SIG-M5 (cell line): ENCODE data around the gene B3GALT5.
"Not testable (repeated sequence)": the region's sequence is repeated elsewhere in the genome, so short reads cannot be mapped to it uniquely, and the experiment has no call there.

Experiments
- DNase-seq: peaks from one replicate; lab custom pipeline; 2025; lab: John Stamatoyannopoulos, UW

The B3GALT5 gene

DNA sequence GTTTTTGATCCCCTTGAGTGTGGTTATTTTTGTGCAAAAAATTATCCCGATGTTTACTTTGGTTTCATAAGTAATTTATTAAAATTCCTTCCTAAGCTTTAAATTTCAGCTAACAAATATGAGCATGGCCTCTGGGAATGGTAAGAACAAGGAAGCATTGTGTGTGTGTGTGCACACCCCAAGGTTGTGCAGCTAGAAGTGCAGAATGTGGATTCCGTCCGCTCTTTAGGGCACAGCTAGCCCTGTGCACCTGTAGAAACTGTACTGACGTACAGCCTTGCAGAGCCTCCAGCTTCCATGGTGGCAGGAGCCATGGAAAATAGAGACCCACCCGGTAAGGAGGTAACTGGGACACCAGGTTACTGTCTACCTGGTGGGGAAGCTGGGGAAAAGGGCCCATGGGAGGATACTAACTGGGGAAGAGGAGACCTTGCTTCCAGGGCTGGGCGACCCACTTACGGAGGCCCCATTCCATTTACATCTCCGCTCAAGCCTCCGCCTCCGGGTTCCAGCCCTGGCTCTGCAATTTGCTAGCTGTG lies 54.7 kb downstream of the B3GALT5 start:
- no peak for DNase-seq

DNA sequence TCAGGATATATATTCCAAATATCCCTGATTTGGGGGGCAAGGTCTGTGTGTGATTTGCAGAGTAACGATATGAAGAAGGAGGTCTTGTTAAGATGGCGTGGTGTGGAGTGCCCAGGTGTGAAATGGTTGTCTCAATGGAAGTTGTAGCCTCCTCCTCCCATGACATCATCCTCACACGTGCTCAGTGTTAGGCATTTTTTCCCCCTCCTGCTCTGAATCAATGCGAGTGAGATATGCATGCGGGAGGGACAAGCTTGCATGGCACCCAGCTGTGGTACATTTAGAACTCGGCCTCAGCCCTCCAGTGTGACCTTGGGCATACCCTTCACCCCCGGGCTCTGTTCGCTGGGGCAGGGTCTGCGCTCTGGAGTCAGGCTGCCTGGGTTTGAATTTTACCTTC lies 55.6 kb downstream of the B3GALT5 start:
- no peak for DNase-seq

DNA sequence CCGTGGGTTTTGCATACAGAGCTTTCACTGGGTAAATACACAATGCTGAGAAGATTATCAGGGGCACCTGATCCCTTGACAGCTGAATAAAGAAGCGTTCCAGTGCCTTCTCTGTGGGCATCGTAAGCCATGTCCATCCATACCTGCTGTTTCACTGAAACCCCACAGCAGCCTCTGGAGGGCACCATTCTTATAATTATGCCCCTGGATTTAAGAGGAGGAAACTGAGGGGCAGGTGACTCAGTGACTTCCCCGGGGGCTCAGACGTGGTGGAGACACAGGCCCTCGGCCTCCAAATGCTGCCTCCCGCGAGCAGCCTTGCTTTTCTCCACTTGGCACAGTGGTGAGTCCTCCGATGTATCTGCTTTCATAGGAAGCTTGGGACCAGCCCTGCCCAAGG lies 56.7 kb downstream of the B3GALT5 start:
- no peak for DNase-seq

DNA sequence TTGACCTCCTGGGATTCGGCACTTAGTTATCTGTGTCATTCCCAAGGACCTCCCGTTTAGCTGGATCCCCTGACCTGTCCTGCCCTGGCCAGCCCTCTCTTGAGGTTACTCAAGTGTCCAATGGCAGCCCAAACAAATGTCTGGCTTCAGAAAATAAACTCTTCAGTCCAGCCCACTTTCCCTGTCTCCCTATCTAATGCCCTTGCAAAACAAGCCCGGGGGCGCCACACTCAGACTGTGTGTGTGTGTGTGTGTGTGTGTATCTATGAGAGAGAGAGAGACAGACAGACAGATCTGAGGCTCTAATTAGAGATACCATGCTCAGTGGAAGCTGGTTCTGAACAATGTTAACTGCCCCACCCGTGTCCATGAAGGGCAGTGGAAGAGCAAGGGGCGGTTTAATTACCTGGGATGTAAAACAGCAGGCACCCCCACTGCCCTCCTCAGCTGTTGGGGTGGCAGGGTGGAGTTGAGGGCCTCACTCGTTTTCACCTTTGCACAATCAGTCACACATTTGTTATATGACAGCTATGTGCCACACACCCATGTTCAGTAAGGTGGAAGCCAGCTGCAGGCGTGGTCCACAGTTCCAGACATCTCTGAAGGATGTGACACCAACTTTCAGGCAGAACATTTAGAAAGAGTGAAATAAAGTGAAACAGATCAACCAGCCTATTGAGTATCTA lies 57.4 kb downstream of the B3GALT5 start:
- DNase-seq = no peak

DNA sequence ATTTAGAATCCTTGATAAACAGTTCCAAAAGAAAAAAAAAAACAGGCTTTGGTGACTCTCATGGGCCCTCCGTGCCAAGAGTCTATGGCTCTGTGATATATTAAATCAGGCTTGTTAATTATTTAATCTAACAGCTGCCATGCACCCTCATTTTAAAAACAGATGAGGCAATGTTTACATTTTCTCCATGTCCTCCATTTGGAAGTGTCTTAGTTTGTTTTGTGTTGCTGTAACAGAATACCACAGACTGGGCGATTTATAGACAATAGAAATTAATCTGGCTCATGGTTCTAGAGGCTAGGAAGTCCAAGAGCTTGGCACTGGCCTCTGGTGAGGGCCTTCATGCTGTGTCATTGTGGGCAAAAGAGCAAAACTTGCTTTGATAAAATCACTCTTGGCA lies 58.0 kb downstream of the B3GALT5 start:
- no peak for DNase-seq

DNA sequence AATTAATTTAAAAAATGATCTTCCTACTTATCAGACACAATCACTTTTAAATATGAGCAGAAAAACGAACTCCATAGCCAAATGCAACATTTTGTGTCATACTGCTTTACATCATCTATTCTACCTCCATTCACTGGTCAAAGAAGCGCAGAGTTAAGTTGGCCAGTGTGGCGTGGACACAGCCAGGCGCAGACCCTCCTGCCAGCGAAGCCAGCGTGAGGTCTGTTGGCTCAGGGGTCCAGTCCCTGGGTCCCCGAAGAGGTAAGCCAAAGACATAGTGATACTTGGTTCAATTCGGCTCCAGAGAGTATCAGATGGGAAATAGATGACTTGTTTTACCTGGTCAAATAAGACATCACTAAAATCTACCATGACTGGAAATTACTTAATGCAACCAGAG lies 59.2 kb downstream of the B3GALT5 start:
- DNase-seq = no peak

DNA sequence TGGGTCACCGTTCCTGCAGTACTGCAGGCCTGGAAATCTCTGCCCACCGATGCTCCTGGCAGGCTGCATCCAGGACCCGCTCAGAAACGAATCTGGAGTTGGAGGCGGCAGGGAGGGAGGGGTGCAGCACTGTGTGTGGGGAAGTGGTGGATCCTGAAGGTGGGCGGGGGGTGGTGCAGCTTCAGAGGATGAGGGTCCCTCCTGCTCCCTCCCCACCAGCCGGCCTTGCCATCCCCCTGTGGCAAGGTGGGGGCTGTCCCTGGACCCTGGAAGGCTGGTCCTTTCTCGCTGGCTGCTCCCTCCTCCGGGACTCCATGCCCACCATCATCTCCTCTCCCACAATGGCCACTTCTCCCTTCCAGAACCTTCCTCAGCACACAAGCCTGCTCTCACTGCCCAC lies 60.4 kb downstream of the B3GALT5 start:
- no peak for DNase-seq

DNA sequence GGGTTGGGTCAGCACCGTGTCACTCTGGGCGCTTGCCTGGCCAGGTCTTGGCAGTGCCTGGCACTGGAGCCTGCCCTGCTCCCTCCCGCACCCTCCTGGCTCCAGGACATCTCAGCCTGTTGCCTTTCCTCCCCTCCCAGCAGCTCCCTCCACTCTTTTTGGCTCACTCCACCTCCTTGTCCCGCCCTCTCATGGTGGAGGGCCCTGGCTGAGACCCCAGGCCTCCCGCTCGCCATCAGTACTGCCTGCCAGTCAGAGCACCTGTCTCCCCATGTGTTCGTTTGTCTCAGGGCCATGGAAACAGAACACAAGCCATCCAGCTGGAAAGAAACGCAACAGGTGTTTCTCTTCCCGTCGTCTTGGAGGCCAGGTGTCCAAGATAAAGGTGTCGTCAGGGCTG lies 61.0 kb downstream of the B3GALT5 start:
- no peak for DNase-seq

DNA sequence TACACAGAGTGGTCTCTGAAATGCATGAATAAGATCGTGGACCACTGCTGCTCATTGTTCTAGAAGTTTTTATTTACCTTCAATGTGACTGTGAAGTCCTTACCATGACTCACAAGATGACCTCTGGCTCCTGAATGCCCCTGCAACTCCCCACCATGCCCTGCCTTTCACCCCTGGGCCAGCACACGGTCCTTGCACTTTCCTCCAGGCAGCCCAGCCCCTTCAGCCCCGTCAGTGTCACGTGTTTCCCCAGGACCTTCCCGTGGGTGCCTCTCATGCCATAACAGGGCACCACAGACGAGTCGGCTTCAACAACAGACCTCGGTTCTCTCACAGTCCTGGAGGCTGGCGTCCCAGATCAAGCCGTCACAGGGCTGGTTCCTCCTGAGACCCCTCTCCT lies 62.1 kb downstream of the B3GALT5 start:
- no peak for DNase-seq

DNA sequence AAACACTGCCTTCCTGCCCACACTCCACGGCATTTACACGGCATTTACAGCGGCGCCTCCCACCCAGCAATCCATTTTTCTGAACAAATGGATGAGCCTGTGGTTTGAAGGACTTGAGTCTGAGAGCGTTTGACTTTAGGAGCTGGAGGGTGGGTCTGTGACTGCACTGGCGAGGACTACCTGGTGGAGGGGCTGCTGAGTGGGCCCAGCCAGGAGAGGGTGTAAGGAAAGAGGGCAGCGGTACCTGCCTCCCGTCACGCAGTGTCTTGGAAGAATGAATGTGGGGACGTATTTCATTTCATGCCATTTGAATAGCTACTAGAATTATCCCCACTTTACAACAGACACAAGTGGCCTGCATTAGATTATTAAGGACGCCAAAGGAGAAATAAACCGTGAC lies 62.9 kb downstream of the B3GALT5 start:
- DNase-seq = no peak

DNA sequence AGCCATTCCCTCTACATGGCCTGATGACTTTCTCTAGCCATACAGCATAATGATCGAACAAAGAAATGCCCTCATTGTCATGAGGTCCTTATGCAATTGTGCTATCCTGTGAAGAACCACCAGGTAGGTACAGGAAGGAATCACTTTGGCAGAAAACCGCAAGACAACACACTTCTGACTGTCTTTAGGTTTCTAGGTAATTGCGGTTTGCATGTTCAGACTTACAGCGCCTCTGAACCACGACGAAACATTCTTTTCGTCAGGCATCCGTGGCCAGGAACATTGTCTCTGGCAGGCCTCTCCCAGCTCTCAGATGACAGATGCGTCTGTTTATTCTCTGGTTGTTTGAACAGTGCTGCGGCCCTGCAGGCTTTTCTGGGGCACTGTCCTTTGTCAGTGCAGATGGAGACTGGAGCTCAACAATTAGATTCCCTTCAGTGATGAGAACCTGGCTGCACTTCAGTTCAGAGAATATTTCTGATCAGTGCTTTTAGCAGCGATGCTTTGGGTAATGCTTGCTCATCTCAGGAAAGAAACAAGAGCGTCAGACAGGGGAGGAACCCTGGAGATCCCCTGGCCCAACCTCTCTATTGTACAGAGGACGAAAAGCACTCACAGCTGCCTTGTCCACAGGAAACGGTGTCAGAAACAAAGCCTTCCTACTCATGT lies 63.4 kb downstream of the B3GALT5 start:
- DNase-seq = no peak

DNA sequence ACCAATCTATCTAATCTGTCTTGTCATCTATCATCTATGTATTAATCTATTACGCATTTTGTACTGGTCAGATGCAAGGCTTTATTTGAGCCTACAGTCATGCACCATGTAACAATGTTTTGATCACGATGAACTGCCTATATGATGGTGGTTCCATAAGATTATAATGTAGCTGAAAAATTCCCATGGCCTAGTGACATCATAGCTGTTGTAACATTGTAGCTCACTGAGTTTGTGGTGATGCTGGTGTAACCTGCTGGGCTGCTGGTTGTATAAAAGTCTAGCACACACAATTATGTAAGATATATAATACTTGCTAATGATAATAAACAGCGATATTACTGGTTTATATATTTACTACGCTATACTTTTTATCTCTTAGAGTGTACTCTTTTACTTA lies 67.5 kb downstream of the B3GALT5 start:
- no peak for DNase-seq

DNA sequence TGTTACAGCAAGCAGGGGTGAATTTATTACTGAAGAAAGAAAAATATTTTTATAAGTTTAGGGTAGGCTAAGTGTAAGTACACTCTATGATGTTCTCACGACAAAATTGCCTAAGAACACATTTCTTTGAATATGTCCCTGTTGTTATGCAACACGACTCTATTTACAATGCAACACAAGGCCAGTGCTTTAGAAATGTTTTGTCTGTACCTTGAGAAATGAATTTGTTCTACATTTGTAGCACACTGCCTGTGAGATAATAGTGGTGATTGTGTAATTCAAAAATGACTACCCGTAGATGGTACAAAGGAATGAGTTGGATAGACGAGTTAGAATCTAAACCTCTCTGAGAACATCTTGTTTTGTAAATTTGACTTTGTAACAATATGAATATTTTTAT lies 68.5 kb downstream of the B3GALT5 start:
- no peak for DNase-seq

DNA sequence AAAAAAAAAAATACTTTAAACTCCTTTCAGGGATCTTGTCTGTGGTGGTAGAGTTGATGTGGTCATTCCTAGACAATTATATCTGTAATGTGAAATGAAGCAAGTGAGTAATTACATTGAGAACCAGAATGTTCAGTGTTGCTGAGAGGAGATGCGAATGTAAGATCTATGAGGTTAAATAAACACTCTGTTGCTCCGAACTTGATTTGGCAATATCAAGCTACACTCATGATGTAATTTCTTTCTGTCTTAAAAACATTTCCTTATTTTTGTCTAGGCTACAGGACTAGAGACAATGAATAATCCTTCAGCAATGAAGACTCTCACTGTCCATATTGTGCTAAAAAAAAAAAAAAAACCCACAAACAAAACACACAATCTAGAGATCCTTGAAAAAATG lies 69.1 kb downstream of the B3GALT5 start:
- no peak for DNase-seq

DNA sequence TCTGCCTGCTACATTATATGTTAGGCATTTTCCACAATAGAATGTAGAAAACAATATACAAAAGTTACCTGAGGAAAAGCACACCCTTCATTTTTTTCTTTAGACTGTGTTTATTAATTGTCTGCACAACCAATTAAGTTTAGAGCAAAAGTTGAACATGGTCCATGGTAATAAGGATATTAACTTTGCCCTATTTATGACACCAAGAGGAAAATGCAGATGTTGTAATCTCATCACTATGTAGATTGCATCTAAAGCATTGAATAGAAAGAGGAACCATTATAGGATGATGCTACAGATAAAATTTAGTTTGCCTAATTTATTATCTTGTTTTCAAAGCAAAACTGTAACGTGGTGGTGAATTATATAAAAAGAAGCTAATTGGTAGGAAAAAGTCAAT lies 72.5 kb downstream of the B3GALT5 start:
- no peak for DNase-seq

DNA sequence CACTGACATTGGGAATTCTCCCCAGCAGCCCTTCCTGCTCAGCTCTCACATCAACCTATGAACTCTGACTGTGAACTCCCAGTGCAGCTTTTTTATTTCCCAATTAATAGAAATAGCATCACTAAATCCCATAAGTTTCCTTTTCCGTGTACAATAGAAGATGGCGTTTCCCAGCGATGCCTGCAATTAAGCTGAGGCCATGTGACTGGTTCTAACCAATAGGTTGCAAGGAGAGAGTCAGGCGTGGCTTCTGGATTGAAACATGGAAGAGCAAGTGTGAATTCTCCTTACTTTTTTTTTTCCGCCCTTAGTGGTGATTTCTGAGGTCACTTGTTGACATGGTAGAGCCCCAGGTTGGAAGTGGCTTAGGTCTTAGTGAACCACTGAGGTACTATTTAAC lies 73.3 kb downstream of the B3GALT5 start:
- no peak for DNase-seq

DNA sequence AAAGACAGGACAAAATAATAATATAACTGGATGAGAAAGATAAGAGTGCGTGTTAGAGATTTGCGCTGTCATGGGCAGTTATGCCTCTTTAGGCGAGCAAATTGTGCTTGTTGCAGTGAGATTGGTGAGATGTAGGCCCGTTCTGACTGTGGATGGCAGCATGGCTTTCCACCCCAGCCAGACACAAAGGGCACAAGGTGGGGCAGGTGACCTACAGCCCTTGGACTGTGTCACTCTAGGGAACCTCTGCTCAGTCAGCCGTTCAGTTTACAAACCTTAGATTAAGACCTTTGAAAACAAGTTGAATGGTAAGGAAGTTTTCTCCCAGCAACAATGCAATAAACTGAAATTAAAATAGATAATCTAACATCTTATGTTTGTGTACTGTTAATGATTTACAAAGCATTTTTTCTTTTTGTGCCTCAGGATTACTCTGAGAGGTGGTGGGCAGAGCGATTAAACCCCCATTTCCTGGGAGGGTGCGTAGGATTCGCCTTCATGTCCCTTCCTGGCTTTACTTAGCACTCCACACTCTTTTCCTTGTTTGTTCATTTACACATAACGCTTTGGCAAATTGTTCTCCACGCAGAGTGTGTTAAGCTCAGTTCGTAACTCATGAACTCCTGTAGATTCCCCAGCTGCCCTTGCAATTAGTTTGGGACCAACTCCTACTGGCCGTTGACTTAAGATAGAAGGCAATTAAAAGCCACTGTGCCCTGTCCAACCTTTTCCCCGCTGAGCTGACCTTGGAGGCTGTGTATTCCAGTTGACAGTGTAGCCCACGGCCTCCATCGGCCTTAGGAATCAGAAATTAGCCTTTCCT lies 74.1 kb downstream of the B3GALT5 start:
- no peak for DNase-seq

DNA sequence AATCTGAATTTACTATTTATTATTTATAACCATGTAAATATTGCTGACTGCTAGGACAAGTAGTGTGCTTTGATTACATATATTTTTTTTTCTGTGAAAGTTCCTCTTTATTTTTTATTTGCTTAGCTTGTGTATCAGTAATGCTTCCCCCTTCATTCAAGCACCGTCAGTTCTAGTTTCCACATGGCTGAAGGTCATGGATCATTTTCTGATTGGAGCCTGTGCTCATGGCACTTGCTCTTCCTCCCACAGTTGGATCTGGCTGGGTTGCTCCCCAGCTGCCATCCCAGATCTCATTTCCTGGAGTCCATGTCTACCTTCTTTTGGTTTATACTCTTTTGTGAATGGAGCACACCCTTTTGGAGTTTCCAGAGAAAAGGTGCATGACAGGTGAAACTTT lies 75.3 kb downstream of the B3GALT5 start:
- DNase-seq = no peak

DNA sequence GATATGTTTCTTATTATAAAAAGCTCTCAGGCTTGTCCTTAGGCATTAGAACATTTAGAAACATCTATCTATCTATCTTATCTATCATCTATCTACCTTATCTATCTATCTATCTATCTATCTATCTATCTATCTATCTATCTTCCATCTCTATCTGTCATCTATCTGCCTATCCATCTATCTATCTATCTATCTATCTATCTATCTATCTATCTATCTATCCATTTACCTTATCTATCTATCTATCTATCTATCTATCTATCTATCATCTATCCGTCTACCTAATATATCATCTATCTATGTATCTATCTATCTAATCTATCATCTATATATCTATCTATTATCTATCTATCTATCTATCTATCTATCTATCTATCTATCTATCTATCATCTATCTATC lies 77.1 kb downstream of the B3GALT5 start:
- not testable (repeated sequence) for DNase-seq

DNA sequence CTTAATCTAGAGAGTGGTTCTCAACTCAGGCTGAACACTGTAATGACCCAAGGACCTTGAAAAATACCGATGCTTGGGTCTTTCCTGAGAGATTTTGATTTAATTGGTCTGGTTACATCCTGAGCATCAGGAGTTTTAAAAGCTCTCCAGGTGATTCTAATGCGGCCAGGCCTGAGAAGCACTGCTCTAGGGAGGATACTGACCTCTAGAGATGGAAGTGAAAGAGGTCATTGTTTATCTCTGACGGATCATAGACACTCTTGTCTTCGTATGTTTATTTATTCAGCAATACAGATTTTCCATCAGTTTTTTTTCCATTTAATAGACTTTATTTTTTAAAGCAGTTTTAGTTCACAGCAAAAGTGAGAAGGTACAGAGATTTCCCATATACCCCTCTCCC lies 77.7 kb downstream of the B3GALT5 start:
- DNase-seq = no peak

DNA sequence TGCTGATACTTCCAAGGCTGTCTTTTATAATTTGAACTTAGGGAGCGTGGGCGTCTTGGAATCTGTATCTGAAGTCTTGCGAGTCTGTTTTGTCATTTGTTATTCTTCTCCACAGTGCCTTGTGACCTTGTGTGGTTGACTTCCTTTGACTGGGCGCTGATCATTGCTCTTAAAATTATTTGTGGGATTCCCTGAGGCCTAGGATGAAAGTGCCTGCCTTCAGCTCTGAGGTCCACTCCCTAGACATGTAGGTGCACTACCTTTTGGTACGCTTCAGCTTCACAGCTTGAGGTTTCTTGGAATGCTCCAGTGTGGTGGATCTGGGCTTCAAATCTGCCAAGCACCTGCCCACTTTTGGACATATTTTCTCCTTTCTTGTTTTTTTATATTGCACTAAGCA lies 82.0 kb downstream of the B3GALT5 start:
- DNase-seq = no peak

DNA sequence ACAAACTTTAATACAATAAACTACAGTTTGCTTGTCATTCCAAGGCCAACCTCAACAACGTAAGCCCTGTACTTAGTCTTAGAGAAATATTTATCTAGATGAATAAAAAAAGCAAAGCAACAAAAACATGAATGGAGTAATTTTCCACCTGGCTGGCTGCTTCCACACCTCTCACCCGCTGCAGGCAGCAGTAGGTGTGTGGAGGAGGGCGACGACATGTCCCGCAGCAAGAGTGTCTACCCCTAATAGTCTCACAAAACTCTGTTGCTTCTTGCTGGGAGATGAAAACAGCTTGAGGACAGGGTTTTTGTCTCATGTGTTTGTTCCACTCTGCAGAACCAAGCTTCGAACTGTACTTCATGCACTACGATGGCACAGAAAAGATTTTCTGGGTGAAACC lies 83.5 kb downstream of the B3GALT5 start:
- no peak for DNase-seq

DNA sequence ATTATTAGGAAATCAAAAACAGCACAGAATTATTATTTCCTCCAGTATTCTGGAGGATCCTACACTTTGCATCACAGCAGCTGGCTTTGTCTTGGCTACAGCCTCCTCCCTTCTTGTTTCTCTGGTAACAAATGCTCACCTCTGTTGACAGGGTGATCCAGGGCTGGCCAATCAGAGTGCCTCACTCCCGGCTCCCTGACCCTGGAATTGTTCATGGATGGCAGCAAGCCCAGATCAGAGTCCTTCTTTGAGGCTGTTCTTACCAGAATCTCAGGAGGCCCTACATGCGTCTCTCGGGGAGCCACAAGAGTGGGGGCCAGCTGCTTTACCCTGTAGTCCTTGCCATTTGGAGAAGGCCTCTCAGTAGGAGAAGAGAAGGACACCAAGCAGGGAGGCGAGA lies 83.9 kb downstream of the B3GALT5 start:
- no peak for DNase-seq
